Ovary (tissue), 9 donors: Measurements from ENCODE around the gene DNAAF5. TPM values are rescaled to one million over a fixed set of nuclear protein-coding genes. Genes with fewer than 3 reads are reported as not detected.

Experiments used
- DNase-seq, 5 donors: peaks; one replicate each; pipeline ENCODE4 v3.0.0-alpha.2; 2019 to 2020
- H3K27ac ChIP-seq, 2 donors: fragments of 200-600 bp; one replicate each; pipeline versions ENCODE4 v1.5.1 to v1.8.0; 2019 to 2022
- H3K27me3 ChIP-seq: fragments of 200-600 bp; one replicate; pipeline ENCODE4 v1.8.0; 2022
- H3K36me3 ChIP-seq: fragments of 200-600 bp; sonication (generic); one replicate; pipeline ENCODE4 v1.5.1; 2019
- H3K4me1 ChIP-seq: one replicate; pipeline ENCODE4 v1.8.1; 2013; ENCODE audit warnings: mild to moderate bottlenecking, moderate library complexity; ENCODE audit not compliant: insufficient read depth
- H3K4me3 ChIP-seq: fragments of 200-600 bp; sonication (generic); one replicate; pipeline ENCODE4 v1.5.1; 2017
- H3K9me3 ChIP-seq, 2 donors: fragments of 200-600 bp in 1 of 2; sonication (generic) in 1 of 2; one replicate each; pipeline versions ENCODE4 v1.5.1 to v1.8.1; 2013 to 2019; ENCODE audit warnings: mild to moderate bottlenecking in 1 of 2, moderate library complexity in 1 of 2
- CTCF ChIP-seq, 3 donors: fragments of 450-650 bp in 2 of 3; fragments of 200-600 bp in 1 of 3; IDR thresholded peaks; one replicate each; pipeline versions ENCODE4 v1.5.1 to v1.8.0; 2016 to 2022; ENCODE audit warnings: antibody characterized with exemption in 3 of 3, mild to moderate bottlenecking in 1 of 3
- EP300 ChIP-seq: sonication (generic); formaldehyde crosslinking; IDR thresholded peaks from one replicate; pipeline ENCODE4 v1.6.1; 2017; ENCODE audit warnings: antibody characterized with exemption
- POLR2A ChIP-seq: fragments of 450-650 bp; IDR thresholded peaks from one replicate; pipeline ENCODE4 v1.6.1; 2017; ENCODE audit warnings: antibody characterized with exemption, mild to moderate bottlenecking, moderate library complexity
- WGBS, 3 donors: extraction: QIAGEN DNeasy Blood & Tissue Kit in 1 of 3; methylation state at CpG; one replicate each; pipeline versions ENCODE4 v1.1.5 to v1.1.7; 2013 to 2017; 5-methylcytosine and 5-hydroxymethylcytosine counted together
- intact Hi-C, 4 donors: fragments of 100-400 bp; cut with DNase I; formaldehyde crosslinking; loops; one replicate each; pipeline versions ENCODE4 v1.11.0 to v1.15.1; 2022 to 2023
- polyA plus RNA-seq, 2 donors: library from polyadenylated mRNA; stranded (reverse); fragments of 200-250 nt in 1 of 2; fragments of 350-450 nt in 1 of 2; fragmentation: Illumina TruSeq in 1 of 2; extraction: RNeasy Lipid Tissue Mini Kit (QIAGEN cat#74804) in 1 of 2; gene quantifications; one replicate each; pipeline ENCODE4 v1.2.3, GENCODE V29; 2013 to 2014
- total RNA-seq, 7 donors: library from RNA; depleted of rRNA in 2 of 7; stranded (reverse); fragments of >200 nt in 2 of 7; fragmentation: NEBNext Ultra II Directional in 3 of 7; extraction: Animal tissue kit (Norgen Biotek cat#: 25700) in 3 of 7; gene quantifications; one replicate each; pipeline versions ENCODE4 v1.1.0 to v1.2.4, GENCODE V29; 2016 to 2023
- donor health status: DM: no; HTN: no; CAD: no; lungs with moderate emphysema.
- donor health status: DM: no; HTN: no; CAD: no.
- donor health status: Bipolar disorder and iron deficiency.
- donor health status: DM: yes; HTN: yes; CAD: no.
- donor health status: DM: no; HTN: no; CAD: no.
- donor health status: DM: yes; HTN: yes; CAD: no.

DNAAF5 gene
- total and polyA plus RNA-seq, 9 donors = 12.9 to 41.0 (median 21.3) TPM

- intact Hi-C loops = no loop called here
- no peaks in the 10 kb centered on the region for H3K27me3 ChIP-seq
- TF ChIP-seq POLR2A (no peak), EP300 (no peak), CTCF (IDR thresholded peaks at IDR 0.05) (no peak)
- H3K4me3 ChIP-seq = peak overlapping the region; percentile 55
- H3K9me3 ChIP-seq = no peaks in the 10 kb centered on the region
- peak in 3 of 5 donors; percentile 48 to 65 (median 57) for DNase-seq
- no peaks in the 10 kb centered on the region for H3K36me3 ChIP-seq
- WGBS, 3 donors = 1% methylated on average over 60 to 88 of the region's 88 CpGs
- peak overlapping the region; percentile 67 to 79 for H3K27ac ChIP-seq
- peaks cover 13% of the 10 kb centered on the region for H3K4me1 ChIP-seq
Measured at GRCh38 chr7:816751-817671, 90.5 kb downstream of the DNAAF5 start.

DNA sequence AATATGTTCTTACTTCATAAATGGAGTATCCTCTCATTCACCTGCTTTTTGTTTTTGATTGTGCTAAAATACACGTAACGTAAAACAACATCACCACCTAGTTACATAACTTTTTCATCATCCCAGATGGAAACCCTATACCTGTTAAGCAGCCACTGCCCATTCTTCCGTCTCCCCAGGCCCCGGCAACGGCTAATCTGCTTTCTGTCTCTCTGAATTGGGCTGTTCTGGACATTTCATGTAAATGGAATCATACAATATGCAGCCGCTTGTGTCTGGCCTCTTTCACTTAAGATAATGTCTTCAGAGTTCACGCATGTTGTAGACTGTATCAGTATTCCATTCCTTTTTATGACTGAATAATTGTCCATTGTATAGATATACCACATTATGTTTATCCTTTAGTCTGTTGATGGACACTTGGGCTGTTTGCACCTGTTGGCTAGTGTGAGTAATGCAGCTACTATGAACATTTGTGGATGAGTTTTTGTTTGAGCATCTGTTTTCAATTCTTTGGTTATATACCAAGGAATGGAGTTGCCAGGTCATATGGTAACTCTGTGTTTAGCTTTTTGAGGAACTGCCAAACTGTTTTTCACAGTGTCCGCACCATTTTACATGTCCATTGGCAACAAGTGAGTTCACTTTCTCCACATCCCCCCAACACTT, 91.7 kb downstream of the DNAAF5 start:
- Histone ChIP-seq H3K4me3 (no peak overlapping the region), H3K27me3 (no peaks in the 10 kb centered on the region), H3K36me3 (no peaks in the 10 kb centered on the region), H3K27ac (no peak overlapping the region), H3K9me3 (no peaks in the 10 kb centered on the region), H3K4me1 (peaks cover 12% of the 10 kb centered on the region)
- peak in 2 of 5 donors; percentile 7 to 25 for DNase-seq
- WGBS, 3 donors = 76 to 83% (median 80%) methylated on average over 8 of the region's 8 CpGs
- peak in 1 of 3 donors; percentile 18 for TF ChIP-seq CTCF (IDR thresholded peaks at IDR 0.05)
- no peak for TF ChIP-seq EP300
- intact Hi-C loops = no loop called here

GRCh38 chr7:820341-820740, 93.8 kb downstream of the DNAAF5 start:
- 94 to 97% (median 95%) methylated on average over 1 of the region's 1 CpG for WGBS, 3 donors
- Histone ChIP-seq H3K4me1 (peaks cover 21% of the 10 kb centered on the region), H3K27me3 (no peaks in the 10 kb centered on the region), H3K4me3 (no peak overlapping the region), H3K27ac (no peak overlapping the region), H3K9me3 (no peaks in the 10 kb centered on the region), H3K36me3 (no peaks in the 10 kb centered on the region)
- no peak for DNase-seq
- TF ChIP-seq EP300 (no peak), POLR2A (no peak), CTCF (IDR thresholded peaks at IDR 0.05) (no peak)
- intact Hi-C loops = no loop called here

GRCh38 chr7:821688-822087, 95.2 kb downstream of the DNAAF5 start:
- intact Hi-C loops = no loop called here
- DNase-seq = peak in 2 of 5 donors; percentile 22 to 26
- Histone ChIP-seq H3K36me3 (no peaks in the 10 kb centered on the region), H3K4me3 (no peak overlapping the region), H3K4me1 (peaks cover 23% of the 10 kb centered on the region), H3K9me3 (no peaks in the 10 kb centered on the region), H3K27me3 (no peaks in the 10 kb centered on the region), H3K27ac (no peak overlapping the region)
- TF ChIP-seq POLR2A (no peak), EP300 (no peak), CTCF (IDR thresholded peaks at IDR 0.05) (no peak)
- 64 to 72% (median 66%) methylated on average over 11 of the region's 11 CpGs for WGBS, 3 donors
